ENCODE data around the gene PHLPP2.

- TF ChIP-seq ELF4 (IDR thresholded peaks at IDR 0.05): no peak
- TF ChIP-seq PKNOX1 (IDR thresholded peaks at IDR 0.05): no peak
- TF ChIP-seq ARNT (IDR thresholded peaks at IDR 0.05): no peak
- no peak for TF ChIP-seq NFRKB (IDR thresholded peaks at IDR 0.05)
- TF ChIP-seq FOXM1 (IDR thresholded peaks at IDR 0.05; ENCODE audit: borderline replicate concordance): no peak
- no peak for TF ChIP-seq L3MBTL2 (conservative IDR thresholded peaks at IDR 0.05)
- TF ChIP-seq BHLHE40 (IDR thresholded peaks at IDR 0.05; ENCODE audit: borderline replicate concordance): no peak
- no peak for TF ChIP-seq FOXA1 (IDR thresholded peaks at IDR 0.05)
- TF ChIP-seq LEF1 (IDR thresholded peaks at IDR 0.05; ENCODE audit: borderline replicate concordance): no peak
- TF ChIP-seq TARDBP (IDR thresholded peaks at IDR 0.05): no peak
- TF ChIP-seq SUZ12 (IDR thresholded peaks at IDR 0.05): no peak
- TF ChIP-seq FOXK2 (IDR thresholded peaks at IDR 0.05): no peak
- no peak for TF ChIP-seq ZNF384 (IDR thresholded peaks at IDR 0.05)
- TF ChIP-seq SP1 (IDR thresholded peaks at IDR 0.05): no peak
Observed at GRCh38 chr16:71645450-71645849, 79.1 kb downstream of the PHLPP2 start.
